GM12891 (cell line): ENCODE data around the gene CA12.

Experiments used
- DNase-seq: peaks from one replicate; pipeline ENCODE4 v3.0.0; 2011; ENCODE audit warnings: low spot score; ENCODE audit not compliant: insufficient read length
- FAIRE-seq: peaks from 2 replicates; lab custom pipeline; 2011; peaks lifted over from hg19 to GRCh38; lab: Jason Lieb, UNC
- PAX5 ChIP-seq: IDR thresholded peaks from 2 replicates; pipeline ENCODE4 v1.6.1; 2011; ENCODE audit warnings: low read length, moderate library complexity, mild to moderate bottlenecking; ENCODE audit not compliant: insufficient read depth, severe bottlenecking
- POLR2A ChIP-seq: IDR thresholded peaks from 2 replicates; pipeline ENCODE4 v1.6.1; 2011; ENCODE audit warnings: low read depth, low read length, control low read depth
- POLR2AphosphoS5 ChIP-seq: IDR thresholded peaks from 2 replicates; pipeline ENCODE4 v1.6.1; 2011; ENCODE audit warnings: low read depth, low read length, control low read depth
- POU2F2 ChIP-seq: IDR thresholded peaks from 2 replicates; pipeline ENCODE4 v1.6.1; 2011; ENCODE audit warnings: low read depth, mild to moderate bottlenecking, control low read depth, low read length, moderate library complexity
- SPI1 ChIP-seq: IDR thresholded peaks from 2 replicates; pipeline ENCODE4 v1.6.1; 2011; ENCODE audit warnings: low read depth, low read length, control low read depth
- TAF1 ChIP-seq: IDR thresholded peaks from 2 replicates; pipeline ENCODE4 v1.6.1; 2011; ENCODE audit warnings: low read depth, low read length, control low read depth

CA12 gene

GRCh38 chr15:63353261-63353660 is 28.4 kb downstream of the CA12 start:
- DNase-seq (no peak), FAIRE-seq (no peak)
- TF ChIP-seq SPI1 (no peak), POU2F2 (no peak), TAF1 (no peak), PAX5 (no peak)

DNA sequence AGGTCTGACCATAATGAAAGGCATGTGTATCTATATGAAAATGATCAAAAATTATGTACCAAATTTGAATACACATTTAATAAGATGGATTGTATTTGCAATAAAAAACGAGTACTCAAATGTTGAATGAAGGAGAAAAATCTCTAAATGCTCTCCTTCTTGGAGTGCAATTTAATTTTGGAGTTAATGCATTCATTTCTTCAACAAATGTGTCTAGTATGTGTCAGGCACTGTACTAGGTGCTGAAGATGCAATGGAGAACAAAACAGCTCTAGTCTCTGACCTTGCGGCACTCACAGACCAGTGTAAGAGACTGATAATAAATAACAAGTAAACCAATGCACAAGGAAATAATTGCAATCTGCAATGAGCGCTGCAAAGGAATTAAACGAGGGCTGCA is 28.8 kb downstream of the CA12 start:
- no peak for TF ChIP-seq SPI1
- no peak for TF ChIP-seq POLR2A
- no peak for TF ChIP-seq POLR2AphosphoS5
- no peak for TF ChIP-seq POU2F2
- TF ChIP-seq TAF1: no peak
- TF ChIP-seq PAX5: no peak
- FAIRE-seq (no peak), DNase-seq (no peak)

DNA sequence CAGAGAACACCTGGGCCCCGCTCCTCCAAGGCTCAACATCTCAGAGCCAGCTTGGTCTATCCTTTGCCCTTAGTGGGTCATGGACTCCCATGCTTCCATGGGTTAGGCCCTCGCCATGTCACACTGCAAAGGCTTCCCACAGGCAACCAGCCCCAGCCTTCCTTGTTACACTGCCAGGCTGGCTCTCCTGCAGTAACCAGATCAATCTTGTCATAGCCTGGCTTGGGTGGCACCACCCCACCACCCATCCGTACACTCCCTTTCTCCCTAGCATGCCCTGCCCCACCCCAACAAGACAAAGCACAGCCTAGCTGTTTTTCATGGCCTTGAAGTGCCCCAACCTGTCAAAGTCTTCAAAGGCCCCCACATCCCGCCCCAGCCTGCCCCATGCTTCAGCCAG is 30.5 kb downstream of the CA12 start:
- FAIRE-seq (no peak), DNase-seq (no peak)
- TF ChIP-seq POLR2A: no peak
- TF ChIP-seq POU2F2: no peak
- no peak for TF ChIP-seq TAF1
- no peak for TF ChIP-seq POLR2AphosphoS5
- TF ChIP-seq SPI1: no peak
- TF ChIP-seq PAX5: no peak

DNA sequence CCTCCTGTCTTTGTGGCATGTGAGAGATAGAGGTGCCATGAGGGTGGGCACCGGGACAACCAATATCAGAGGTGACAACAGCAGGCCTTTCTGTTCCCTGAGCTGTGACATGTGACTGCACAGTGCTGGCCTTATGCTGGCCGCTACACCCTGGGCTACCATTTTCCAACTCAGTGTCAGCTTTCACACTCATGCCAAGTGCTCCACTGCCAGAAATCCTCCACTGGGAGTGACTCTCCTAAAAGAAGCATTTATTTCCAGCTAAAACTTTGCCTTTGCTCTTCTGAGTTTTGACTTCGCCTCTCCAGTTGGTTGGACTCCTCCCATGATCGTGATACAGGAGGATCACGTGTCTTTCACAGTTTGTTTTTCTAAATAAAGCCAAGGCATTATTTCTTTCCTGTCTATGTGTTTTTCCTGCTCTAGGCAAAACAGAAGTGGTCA is 31.4 kb downstream of the CA12 start:
- TF ChIP-seq PAX5: no peak
- no peak for TF ChIP-seq POLR2A
- no peak for TF ChIP-seq SPI1
- TF ChIP-seq POLR2AphosphoS5: no peak
- no peak for TF ChIP-seq POU2F2
- no peak for TF ChIP-seq TAF1
- DNase-seq (no peak), FAIRE-seq (no peak)

- DNase-seq: no peak
- FAIRE-seq: no peak
- TF ChIP-seq TAF1 (no peak), POU2F2 (no peak), PAX5 (no peak)
These were observed 32.0 kb downstream of the CA12 start for GRCh38 chr15:63349621-63350020.

DNA sequence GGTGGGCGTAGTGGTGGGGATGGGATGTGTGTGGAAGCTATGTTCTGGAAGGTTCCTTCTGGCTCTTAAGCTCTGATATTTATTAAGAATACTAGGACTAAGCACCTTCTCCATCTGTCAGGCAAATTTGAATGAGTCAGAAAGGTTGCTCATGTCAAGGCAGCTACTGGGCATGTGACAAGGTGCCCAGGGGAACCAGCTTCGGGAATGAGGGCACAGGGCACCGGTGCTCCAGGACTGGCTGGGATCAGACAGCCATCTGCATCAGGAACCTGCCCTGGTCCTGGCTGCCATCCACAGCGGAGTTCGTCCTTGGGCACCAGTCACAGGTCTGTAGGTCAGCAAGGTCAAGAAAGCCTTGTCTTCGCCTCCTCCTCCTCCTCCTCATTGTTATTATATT is 32.5 kb downstream of the CA12 start:
- TF ChIP-seq SPI1 (no peak), POLR2A (no peak), POU2F2 (no peak), POLR2AphosphoS5 (no peak), TAF1 (no peak), PAX5 (no peak)
- FAIRE-seq (no peak), DNase-seq (no peak)

DNA sequence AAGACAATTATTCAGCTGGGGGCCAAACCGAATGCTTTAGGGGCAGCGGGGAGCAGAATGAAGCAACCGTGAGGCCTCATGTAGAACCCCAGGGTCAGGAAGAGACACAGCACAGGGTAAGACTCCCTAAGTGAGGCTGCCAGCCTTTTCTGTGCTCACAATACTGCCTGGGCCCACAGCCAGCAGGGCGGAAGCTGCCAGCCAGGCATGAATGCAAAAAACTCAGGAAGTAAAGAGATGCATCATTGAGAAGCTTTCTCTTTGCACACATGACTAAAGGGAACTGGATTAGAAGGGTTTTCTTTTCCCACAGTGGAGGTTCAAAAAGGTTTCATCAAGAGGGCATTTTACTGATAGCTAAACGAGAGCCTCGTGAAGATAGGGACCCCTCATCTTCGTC is 33.3 kb downstream of the CA12 start:
- DNase-seq (no peak), FAIRE-seq (no peak)
- no peak for TF ChIP-seq PAX5
- no peak for TF ChIP-seq POLR2AphosphoS5
- no peak for TF ChIP-seq POLR2A
- TF ChIP-seq TAF1: no peak
- no peak for TF ChIP-seq SPI1
- no peak for TF ChIP-seq POU2F2

DNA sequence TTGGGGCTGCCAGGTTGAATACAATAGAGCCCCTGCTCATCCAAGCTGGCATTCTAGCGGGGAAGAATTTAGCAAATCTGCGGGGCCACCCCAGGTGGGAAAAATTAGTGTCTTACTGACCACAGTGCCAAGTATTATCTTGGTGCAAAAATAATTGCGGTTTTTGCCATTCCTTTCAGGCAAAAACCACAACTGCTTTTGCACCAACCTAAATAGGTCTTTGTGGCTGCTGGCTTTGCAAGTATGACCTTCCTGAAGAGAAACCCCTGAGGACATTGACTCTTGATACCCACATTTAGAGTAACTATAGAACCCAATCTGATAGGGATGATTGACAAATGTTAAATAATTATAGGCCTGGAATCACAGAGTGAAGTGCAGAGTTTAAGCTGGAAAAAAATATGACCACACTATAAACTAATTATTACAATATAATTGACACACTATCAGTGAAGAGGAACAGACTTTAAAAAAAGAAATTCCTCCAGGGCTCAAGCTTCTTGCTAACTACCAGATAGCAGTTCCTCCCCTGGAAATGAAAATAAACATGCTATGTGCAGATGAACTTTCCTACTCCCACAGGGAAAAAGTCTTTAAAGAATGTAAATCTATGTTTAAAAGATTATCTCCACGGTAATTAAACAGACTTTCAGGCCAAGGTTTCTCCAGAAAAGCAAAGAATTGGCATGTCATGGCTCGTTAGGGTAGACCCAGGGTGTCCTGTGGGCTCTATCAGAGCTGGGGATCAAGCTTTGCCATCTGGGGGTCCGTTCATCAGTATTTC is 34.4 kb downstream of the CA12 start:
- no peak for FAIRE-seq
- no peak for TF ChIP-seq PAX5
- DNase-seq: no peak

GRCh38 chr15:63345391-63345752 is 36.3 kb downstream of the CA12 start:
- no peak for FAIRE-seq
- TF ChIP-seq POLR2A (no peak), SPI1 (no peak), PAX5 (no peak), POU2F2 (no peak), TAF1 (no peak), POLR2AphosphoS5 (no peak)
- DNase-seq: no peak

GRCh38 chr15:63344731-63345390 is 36.8 kb downstream of the CA12 start:
- no peak for DNase-seq
- FAIRE-seq: no peak
- TF ChIP-seq POLR2AphosphoS5: no peak
- TF ChIP-seq SPI1: no peak
- TF ChIP-seq POLR2A: no peak
- TF ChIP-seq PAX5: no peak
- TF ChIP-seq POU2F2: no peak
- no peak for TF ChIP-seq TAF1
